ENCODE measurements around the gene ZNF132.

Gene ZNF132

DNA sequence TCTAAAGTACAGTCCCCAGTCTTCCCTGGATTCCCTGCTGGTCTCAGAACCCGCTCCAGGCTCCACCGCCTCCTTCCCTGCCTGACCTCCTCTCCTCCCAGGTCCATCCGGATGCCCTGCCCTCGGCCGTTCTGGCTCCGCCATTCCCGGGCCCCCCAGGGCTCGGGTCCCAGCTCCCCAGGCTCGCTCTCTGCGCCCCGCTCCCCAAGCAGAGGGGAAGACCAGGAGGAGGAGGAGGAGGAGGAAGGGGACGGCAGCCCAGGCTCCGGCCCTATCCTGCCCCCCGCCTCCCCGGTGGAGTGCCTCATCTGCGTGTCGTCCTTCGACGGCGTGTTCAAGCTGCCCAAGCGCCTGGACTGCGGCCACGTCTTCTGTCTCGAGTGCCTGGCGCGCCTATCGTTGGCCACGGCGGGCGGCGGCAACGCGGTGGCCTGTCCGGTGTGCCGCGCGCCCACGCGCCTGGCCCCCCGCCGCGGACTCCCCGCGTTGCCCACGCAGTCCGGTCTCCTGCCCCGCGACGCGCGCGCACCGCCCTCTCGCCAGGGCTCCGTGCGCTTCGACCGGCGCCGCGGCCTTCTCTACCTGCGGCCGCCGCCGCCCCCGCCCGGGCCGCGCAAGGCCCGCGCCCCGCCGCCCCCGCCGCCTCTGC, 43.9 kb downstream of the ZNF132 start (continued):
- TF ChIP-seq, protein P1, sequence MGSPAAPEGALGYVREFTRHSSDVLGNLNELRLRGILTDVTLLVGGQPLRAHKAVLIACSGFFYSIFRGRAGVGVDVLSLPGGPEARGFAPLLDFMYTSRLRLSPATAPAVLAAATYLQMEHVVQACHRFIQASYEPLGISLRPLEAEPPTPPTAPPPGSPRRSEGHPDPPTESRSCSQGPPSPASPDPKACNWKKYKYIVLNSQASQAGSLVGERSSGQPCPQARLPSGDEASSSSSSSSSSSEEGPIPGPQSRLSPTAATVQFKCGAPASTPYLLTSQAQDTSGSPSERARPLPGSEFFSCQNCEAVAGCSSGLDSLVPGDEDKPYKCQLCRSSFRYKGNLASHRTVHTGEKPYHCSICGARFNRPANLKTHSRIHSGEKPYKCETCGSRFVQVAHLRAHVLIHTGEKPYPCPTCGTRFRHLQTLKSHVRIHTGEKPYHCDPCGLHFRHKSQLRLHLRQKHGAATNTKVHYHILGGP (tag by site-specific recombination; IDR thresholded peaks at IDR 0.05), result no peak
- TF ChIP-seq HIC1 (tag by site-specific recombination; IDR thresholded peaks at IDR 0.05), result no peak
- no peak for TF ChIP-seq ZNF623 (tag by site-specific recombination; IDR thresholded peaks at IDR 0.05)
- no peak for TF ChIP-seq ZNF548 (tag by site-specific recombination; IDR thresholded peaks at IDR 0.05)
- TF ChIP-seq INSM2 (tag by site-specific recombination; IDR thresholded peaks at IDR 0.05), result no peak
- TF ChIP-seq, protein P2, sequence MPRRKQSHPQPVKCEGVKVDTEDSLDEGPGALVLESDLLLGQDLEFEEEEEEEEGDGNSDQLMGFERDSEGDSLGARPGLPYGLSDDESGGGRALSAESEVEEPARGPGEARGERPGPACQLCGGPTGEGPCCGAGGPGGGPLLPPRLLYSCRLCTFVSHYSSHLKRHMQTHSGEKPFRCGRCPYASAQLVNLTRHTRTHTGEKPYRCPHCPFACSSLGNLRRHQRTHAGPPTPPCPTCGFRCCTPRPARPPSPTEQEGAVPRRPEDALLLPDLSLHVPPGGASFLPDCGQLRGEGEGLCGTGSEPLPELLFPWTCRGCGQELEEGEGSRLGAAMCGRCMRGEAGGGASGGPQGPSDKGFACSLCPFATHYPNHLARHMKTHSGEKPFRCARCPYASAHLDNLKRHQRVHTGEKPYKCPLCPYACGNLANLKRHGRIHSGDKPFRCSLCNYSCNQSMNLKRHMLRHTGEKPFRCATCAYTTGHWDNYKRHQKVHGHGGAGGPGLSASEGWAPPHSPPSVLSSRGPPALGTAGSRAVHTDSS (tag by site-specific recombination; IDR thresholded peaks at IDR 0.05), result peak; percentile 62; the same call in 1 of the 2 replicates
- TF ChIP-seq ZFP41 (tag by site-specific recombination; IDR thresholded peaks at IDR 0.05; ENCODE audit: borderline replicate concordance), result no peak
- TF ChIP-seq ZEB2 (tag by site-specific recombination; IDR thresholded peaks at IDR 0.05), result no peak
- TF ChIP-seq ZBTB48 (tag by site-specific recombination; IDR thresholded peaks at IDR 0.05), result peak; percentile 98
- TF ChIP-seq, protein P3, sequence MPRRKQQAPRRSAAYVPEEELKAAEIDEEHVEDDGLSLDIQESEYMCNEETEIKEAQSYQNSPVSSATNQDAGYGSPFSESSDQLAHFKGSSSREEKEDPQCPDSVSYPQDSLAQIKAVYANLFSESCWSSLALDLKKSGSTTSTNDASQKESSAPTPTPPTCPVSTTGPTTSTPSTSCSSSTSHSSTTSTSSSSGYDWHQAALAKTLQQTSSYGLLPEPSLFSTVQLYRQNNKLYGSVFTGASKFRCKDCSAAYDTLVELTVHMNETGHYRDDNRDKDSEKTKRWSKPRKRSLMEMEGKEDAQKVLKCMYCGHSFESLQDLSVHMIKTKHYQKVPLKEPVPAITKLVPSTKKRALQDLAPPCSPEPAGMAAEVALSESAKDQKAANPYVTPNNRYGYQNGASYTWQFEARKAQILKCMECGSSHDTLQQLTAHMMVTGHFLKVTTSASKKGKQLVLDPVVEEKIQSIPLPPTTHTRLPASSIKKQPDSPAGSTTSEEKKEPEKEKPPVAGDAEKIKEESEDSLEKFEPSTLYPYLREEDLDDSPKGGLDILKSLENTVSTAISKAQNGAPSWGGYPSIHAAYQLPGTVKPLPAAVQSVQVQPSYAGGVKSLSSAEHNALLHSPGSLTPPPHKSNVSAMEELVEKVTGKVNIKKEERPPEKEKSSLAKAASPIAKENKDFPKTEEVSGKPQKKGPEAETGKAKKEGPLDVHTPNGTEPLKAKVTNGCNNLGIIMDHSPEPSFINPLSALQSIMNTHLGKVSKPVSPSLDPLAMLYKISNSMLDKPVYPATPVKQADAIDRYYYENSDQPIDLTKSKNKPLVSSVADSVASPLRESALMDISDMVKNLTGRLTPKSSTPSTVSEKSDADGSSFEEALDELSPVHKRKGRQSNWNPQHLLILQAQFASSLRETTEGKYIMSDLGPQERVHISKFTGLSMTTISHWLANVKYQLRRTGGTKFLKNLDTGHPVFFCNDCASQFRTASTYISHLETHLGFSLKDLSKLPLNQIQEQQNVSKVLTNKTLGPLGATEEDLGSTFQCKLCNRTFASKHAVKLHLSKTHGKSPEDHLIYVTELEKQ (tag by site-specific recombination; IDR thresholded peaks at IDR 0.05; ENCODE audit: borderline replicate concordance), result no peak
- TF ChIP-seq IKZF3 (tag by site-specific recombination; IDR thresholded peaks at IDR 0.05), result peak; percentile 5; the same call in 1 of the 2 replicates
- TF ChIP-seq, protein P4, sequence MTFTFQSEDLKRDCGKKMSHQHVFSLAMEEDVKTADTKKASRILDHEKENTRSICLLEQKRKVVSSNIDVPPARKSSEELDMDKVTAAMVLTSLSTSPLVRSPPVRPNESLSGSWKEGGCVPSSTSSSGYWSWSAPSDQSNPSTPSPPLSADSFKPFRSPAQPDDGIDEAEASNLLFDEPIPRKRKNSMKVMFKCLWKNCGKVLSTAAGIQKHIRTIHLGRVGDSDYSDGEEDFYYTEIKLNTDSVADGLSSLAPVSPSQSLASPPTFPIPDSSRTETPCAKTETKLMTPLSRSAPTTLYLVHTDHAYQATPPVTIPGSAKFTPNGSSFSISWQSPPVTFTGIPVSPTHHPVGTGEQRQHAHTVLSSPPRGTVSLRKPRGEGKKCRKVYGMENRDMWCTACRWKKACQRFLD (tag by site-specific recombination; IDR thresholded peaks at IDR 0.05), result no peak
- peak; percentile 25; the same call in 1 of the 2 replicates for TF ChIP-seq ZBTB10 (tag by site-specific recombination; IDR thresholded peaks at IDR 0.05)
- no peak for TF ChIP-seq ZNF670 (tag by site-specific recombination; IDR thresholded peaks at IDR 0.05; ENCODE audit: low read depth)
- TF ChIP-seq BCL11B (tag by site-specific recombination; IDR thresholded peaks at IDR 0.05; ENCODE audit: low read depth), result 0 out of 2 replicates have a peak, but pooled peaks have one; percentile 49
- TF ChIP-seq ZNF391 (tag by site-specific recombination; IDR thresholded peaks at IDR 0.05; ENCODE audit: borderline replicate concordance, low read depth), result no peak
